Measurements from ENCODE around the gene TMEM190.
"Not testable (repeated sequence)": the region's sequence is repeated elsewhere in the genome, so short reads cannot be mapped to it uniquely, and the experiment has no call there.

TMEM190 gene

GRCh38 chr19:55376241-55376933 lies at the start of gene TMEM190:
Gene TMEM190, plus strand, starts transcription at chr19:55376826. Its CDS starts 28 bp downstream, at chr19:55376854.
- DNase-seq, result no peak

GRCh38 chr19:55328774-55329318 lies 47.8 kb upstream of the TMEM190 start:
- DNase-seq, result not testable (repeated sequence)

GRCh38 chr19:55329791-55330190 lies 46.8 kb upstream of the TMEM190 start:
- DNase-seq, result not testable (repeated sequence)

- no peak for DNase-seq
Measured at GRCh38 chr19:55333870-55334269, 42.8 kb upstream of the TMEM190 start.

- DNase-seq, result no peak
Measured at GRCh38 chr19:55336101-55336500, 40.5 kb upstream of the TMEM190 start.

GRCh38 chr19:55339105-55339888 lies 37.3 kb upstream of the TMEM190 start, which contains the start of gene KMT5C:
Gene KMT5C, plus strand, starts transcription at chr19:55339876. Its CDS starts 2,061 bp downstream, at chr19:55341937.
- peak; percentile 100 for DNase-seq

- no peak for DNase-seq
Measured at GRCh38 chr19:55339889-55340783, 36.5 kb upstream of the TMEM190 start.

GRCh38 chr19:55340784-55341147 lies 35.9 kb upstream of the TMEM190 start:
- DNase-seq, result peak; percentile 74

GRCh38 chr19:55341171-55341588 lies 35.4 kb upstream of the TMEM190 start:
- peak; percentile 88 for DNase-seq

GRCh38 chr19:55341595-55342531 lies 34.8 kb upstream of the TMEM190 start:
- DNase-seq, result no peak

GRCh38 chr19:55344444-55344843 lies 32.2 kb upstream of the TMEM190 start:
- DNase-seq, result no peak

GRCh38 chr19:55345101-55345817 lies 31.4 kb upstream of the TMEM190 start:
- DNase-seq, result no peak

- DNase-seq, result no peak
Measured at GRCh38 chr19:55345818-55346724, 30.6 kb upstream of the TMEM190 start.

- no peak for DNase-seq
Measured at GRCh38 chr19:55346725-55347441, 29.7 kb upstream of the TMEM190 start.

- DNase-seq, result no peak
Measured at GRCh38 chr19:55347442-55348009, 29.1 kb upstream of the TMEM190 start.

- no peak for DNase-seq
Measured at GRCh38 chr19:55348317-55349034, 28.1 kb upstream of the TMEM190 start.

- no peak for DNase-seq
Measured at GRCh38 chr19:55350620-55351315, 25.9 kb upstream of the TMEM190 start.

All from NCI-H2171 (cell line).